Astrocyte (in vitro differentiated cells and primary cell): Measurements from ENCODE around the gene CBR4.

Experiments used
- EZH2 ChIP-seq: IDR thresholded peaks from 2 replicates; pipeline ENCODE4 v1.6.1; 2012; ENCODE audit warnings: mild to moderate bottlenecking, low read length, inconsistent platforms; ENCODE audit not compliant: insufficient read depth
- TF ChIP-seq, protein P1 (sequence below): IDR thresholded peaks from 2 replicates; pipeline ENCODE4 v1.5.1; 2011; ENCODE audit warnings: low read depth, mild to moderate bottlenecking, inconsistent platforms, low read length, moderate library complexity; ENCODE audit not compliant: insufficient read depth

DNA sequence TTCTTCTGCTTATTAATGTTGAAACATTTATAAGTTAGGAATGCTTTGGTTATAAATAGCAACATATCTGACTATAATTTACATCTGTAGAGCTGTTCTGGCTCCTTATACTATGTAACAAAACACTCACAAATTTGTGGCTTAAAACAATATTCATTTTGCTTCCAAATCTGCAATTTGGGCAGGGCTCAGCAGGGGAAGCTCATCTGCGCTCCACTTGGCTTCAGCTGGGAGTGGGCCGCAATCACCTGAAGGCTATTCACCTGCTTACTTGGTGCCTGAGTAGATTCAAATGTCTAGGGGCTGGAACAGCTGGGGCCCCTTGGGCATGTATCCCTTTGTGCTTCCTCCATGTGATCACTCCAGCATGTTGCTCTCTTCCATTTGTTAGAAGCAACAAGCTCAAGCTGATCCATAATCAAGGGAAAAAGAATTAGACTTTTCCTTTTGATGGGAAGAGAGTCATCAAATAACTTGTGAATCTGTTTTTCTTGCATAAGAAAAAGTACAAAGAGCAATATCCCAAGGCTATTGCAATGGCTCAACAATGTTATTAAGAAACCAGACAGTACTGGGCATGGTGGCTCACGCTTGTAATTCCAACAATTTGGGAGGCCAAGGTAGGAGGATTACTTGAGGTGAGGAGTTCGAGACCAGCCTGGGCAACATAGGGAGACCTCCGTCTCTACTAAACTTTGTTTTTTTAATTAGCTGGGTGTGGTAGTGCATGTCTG lies 34.8 kb upstream of the CBR4 start:
- no peak for TF ChIP-seq EZH2
- TF ChIP-seq, protein P1, sequence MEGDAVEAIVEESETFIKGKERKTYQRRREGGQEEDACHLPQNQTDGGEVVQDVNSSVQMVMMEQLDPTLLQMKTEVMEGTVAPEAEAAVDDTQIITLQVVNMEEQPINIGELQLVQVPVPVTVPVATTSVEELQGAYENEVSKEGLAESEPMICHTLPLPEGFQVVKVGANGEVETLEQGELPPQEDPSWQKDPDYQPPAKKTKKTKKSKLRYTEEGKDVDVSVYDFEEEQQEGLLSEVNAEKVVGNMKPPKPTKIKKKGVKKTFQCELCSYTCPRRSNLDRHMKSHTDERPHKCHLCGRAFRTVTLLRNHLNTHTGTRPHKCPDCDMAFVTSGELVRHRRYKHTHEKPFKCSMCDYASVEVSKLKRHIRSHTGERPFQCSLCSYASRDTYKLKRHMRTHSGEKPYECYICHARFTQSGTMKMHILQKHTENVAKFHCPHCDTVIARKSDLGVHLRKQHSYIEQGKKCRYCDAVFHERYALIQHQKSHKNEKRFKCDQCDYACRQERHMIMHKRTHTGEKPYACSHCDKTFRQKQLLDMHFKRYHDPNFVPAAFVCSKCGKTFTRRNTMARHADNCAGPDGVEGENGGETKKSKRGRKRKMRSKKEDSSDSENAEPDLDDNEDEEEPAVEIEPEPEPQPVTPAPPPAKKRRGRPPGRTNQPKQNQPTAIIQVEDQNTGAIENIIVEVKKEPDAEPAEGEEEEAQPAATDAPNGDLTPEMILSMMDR = no peak
